HG03025 (cell line): ENCODE data around the gene CD47.

Experiments
- ATAC-seq: cut with Tn5 transposase; IDR thresholded peaks from one replicate; pipeline ENCODE4 v1.9.1; 2021; ENCODE audit warnings: mild to moderate bottlenecking, moderate library complexity; ENCODE audit not compliant: unreplicated experiment, low FRiP score

Gene CD47

GRCh38 chr3:107994181-107994580, 96.7 kb downstream of the CD47 start:
- no peak for ATAC-seq

GRCh38 chr3:107993771-107994170, 97.1 kb downstream of the CD47 start:
- ATAC-seq = no peak
